HG02970 (cell line): ENCODE data around the gene ZNF365.
"Not testable (repeated sequence)": the region's sequence is repeated elsewhere in the genome, so short reads cannot be mapped to it uniquely, and the experiment has no call there.

Source experiments
- ATAC-seq: cut with Tn5 transposase; IDR thresholded peaks from one replicate; pipeline ENCODE4 v1.9.1; 2021; ENCODE audit warnings: mild to moderate bottlenecking, moderate library complexity, moderate number of reproducible peaks; ENCODE audit not compliant: unreplicated experiment, low FRiP score

Gene ZNF365

GRCh38 chr10:62377026-62377415, 2.9 kb downstream of the ZNF365 start:
- ATAC-seq: no peak

DNA sequence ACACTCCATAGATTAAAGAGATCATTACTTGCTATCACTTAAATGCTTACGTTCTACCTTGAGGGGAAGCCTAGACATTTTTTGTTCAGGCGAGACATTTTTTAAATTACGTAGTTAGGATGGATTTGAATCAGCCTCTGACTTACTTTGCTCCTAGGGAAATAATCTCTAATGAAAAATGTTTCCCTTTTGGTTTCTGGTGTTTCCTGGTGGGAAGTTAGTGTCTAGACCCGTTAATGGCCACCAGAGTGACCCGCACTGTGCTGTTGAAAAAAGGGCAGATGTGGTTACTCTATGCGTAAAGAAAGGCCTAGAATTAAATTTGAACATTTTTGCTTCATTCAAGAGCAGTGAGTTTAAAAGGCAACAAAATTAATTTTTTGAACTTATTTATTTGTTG, 3.8 kb downstream of the ZNF365 start:
- no peak for ATAC-seq

DNA sequence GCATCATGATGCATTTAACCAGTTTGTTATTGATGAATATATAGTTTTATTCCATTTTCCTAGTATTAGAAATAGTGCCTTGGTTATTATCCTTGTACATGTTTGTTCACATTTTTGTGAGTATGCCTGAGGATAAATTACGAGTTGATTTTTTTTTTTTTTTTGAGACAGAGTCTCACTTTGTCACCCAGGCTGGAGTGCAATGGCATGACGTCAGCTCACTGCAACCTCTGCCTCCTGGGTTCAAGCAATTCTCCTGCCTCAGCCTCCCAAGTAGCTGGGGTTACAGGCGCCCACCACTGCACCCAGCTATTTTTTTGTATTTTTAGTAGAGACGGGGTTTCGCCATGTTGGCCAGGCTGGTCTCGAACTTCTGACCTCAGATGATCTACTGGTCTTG, 4.7 kb downstream of the ZNF365 start:
- ATAC-seq: not testable (repeated sequence)

DNA sequence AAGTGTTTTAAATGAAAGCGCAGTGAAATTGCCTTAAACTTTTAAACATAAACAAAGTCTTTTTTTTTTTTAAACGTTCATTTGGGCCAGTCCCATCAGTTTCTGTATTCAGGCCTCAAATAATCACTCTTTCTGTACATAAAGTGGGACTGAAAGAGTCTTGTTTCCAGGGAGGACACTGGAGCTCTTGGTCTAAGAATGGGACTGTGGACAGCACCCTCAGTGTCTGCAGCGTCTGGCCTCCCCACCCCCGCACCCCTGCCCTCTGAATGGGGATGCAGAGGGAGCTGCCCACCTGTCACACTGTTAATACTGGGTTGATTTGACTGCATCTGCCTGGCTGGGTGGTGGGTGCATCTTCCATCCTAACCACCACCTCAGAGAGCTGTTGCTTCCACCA, 5.2 kb downstream of the ZNF365 start:
- no peak for ATAC-seq

DNA sequence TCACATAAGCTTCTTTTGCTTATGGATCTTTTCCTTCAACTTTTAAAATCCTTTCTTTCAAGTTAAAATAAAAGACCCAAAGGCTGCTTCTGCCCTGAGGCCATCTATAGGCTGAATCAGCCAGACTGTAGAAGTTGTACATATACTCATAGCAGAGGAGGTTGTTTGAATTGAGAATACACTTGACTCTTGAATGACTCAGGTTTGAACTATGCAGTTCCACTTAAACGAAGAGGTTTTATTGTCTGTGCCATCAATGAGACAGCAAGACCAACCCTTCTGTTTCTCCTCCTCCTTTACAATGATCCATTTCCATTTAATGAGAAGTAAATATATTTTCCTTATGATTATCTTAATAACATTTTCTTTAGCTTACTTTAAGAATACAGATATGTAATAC, 5.8 kb downstream of the ZNF365 start:
- no peak for ATAC-seq

DNA sequence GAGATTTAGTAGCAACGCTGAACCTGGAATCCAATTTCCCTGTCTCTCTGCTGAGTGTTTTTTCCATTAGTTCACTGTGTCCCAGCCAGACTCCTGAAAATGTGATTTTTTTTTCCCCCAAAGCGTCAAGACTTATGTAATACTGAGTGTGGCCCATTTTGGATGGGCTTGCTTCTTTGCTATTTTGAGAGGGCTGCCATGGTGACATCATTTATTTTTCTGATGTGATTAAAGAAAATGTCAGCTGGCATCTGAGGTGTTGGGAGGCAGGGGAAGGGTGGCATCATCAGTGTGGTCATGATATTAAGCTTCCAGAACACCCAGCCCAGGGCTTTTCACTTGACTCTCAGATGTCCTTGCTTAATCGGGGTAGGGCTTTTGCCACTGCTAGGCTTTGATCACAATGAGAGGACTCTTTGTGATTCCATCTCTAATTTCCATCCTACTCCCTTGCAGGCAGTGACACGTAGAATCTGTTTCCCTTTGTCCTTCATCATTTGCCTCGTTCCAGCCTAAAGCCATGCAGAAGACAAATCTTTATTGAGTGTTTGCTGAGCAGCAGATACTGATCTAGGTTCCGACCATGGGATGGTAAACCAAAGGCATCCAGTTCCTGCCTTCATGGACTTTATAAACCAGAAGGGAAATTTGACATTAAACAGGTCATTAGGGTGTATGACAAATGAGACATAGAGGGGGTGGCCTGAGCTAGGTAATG, 7.4 kb downstream of the ZNF365 start:
- no peak for ATAC-seq

DNA sequence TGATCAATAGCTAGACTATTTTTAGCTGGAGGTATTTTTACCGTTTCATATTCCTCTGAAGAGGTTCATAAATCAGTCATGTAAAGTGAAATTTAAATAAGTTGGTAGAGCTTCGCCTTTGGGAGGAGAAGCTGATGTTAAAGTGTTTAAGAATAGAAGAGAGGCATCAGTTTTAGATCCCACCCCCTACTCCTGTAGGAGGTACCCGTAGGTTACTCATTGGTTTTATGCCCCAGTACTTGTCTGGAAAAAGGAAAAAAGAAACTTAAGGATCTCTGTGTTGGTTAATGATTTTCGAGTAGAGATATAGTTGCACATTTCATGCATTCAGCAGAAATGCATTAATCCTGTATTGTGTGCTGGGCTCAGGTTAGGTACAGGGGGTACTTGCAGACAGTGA, 8.7 kb downstream of the ZNF365 start:
- no peak for ATAC-seq

- no peak for ATAC-seq
These were observed 9.9 kb downstream of the ZNF365 start for GRCh38 chr10:62384057-62384446.

DNA sequence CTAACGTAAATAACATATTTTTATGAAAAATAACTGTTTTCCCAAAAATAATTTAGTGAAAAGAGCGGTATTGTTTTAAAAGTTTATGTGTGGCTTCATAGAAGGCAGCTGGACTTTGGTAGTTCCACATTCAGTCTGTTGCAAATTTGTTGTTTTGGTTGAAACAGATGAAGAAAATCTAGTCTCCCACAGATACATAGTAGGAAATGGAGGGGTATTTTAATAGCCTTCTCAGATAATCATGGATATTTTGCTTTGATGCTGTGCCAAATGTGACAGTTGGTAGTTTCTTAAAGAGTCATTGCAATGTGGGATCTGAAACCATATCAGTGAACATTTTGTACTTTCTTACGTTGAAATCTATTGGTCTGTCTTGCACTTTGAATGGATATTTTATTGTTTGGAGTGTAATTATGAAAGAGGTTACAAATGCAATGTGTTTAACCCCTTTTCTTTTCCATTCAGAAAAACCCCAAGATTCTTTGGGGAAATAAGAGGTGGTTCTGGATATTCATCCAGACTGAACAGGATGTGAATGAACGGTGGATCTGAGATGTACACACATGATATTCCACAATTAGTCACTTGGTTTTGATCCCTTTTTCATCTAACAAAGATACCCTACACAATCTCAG, 10.4 kb downstream of the ZNF365 start:
- no peak for ATAC-seq

DNA sequence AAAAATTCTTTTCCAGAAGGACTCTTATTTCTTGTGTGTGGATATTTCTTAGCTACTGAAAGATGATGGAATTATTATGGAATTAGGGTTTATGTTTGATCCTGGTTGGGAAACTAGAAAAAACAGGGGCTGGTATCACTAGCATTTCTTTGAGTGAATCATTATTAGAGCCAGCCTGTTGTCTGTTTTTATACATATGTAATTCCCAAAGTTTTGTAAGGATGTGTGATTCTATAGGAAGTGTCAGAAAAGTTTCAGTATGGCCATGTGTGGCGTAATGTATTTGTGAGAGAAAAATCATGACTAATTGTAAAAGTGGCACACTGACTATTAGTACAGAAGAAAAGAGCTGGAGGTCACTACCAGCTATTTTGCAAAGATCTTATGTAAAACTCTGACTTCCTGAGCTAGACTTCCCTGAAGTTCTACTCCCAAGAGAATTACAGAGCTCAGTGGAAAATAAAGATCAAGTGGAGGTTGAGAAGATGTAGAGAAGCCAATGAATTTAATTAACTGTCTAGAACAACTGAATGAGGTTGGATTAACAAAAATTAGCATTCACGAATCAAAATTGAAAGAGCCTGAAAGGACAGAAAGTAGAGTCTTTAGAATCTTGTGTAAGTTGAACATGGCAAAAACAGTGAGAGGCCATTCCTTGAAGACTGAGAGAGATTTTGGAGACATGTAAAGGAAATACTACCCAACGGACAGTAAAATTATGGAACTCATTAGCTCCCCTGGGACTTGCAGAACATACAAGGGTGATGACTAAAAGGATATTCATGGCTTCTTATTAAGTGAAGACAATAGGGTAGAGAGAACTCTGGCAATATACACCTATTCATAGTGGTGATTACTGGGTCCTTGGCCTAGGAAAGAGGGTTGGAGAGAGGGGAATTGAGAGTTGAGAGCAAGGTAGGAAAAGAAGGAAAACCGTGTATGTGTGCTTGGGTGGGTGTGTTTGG, 12.5 kb downstream of the ZNF365 start:
- ATAC-seq: no peak

DNA sequence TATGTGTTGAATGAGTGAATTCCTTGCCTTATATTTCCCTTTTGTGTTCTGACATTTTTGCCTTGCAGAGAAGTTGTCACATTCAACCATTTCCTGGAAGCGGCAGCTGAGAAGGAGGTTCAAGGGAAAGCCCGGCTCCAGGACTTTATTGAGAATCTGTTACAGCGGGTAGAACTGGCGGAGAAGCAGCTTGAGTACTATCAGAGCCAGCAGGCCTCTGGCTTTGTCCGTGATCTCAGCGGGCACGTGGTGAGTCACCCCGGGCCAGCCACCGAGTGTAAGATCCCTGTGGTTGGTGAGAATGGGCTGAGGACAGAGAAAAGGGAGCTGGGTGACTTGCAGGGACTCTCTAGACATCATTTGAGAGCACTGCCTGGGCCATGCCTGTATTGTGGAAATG, 14.2 kb downstream of the ZNF365 start:
- no peak for ATAC-seq

DNA sequence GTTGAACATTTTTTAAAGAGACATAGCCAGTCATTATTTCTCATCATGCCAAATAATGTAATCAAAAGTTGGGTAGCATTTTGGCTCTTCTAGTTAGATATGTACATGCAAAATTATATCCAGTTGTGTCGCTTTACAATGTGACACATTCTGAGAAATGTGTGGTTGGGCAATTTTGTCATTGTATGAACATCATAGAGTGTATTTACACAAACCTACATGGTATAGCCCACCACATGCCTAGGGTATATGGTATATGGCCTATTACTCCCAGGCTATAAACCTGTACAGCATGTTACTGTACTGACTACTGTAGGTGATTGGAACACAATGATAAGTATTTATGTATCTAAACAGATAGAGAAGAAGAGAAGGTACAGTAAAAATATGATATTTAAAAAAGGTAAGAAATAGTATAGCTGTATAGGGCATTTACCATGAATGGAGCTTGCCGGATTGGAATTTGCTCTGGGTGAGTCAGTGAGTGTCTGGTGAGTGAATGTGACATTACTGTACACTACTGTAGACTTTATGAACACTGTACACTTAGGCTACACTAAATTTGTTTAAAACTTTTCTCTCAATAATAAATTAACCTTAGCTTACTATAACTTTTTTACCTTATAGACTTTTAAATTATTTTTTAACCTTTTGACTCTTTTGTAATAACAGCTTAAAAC, 16.5 kb downstream of the ZNF365 start:
- ATAC-seq: no peak

DNA sequence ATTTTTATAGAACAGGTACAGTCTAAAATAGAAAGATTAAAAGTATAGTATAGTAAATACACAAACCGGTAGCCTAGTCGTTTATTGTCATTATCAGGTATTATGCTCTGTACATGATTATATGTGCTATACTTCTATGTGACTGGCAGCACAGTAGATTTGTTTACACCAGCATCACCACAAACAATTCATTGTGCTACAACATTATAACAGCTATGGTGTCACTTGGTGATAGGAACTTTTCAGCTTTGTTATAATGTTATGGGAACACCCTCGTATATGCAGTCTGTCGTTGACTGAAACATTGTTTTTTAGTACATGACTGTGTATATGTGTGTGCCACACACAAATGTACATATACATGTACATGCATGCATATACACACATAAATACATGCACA, 19.1 kb downstream of the ZNF365 start:
- no peak for ATAC-seq

- no peak for ATAC-seq
These were observed 20.4 kb downstream of the ZNF365 start for GRCh38 chr10:62394556-62395018.

- no peak for ATAC-seq
These were observed 21.7 kb downstream of the ZNF365 start for GRCh38 chr10:62395892-62396291.

DNA sequence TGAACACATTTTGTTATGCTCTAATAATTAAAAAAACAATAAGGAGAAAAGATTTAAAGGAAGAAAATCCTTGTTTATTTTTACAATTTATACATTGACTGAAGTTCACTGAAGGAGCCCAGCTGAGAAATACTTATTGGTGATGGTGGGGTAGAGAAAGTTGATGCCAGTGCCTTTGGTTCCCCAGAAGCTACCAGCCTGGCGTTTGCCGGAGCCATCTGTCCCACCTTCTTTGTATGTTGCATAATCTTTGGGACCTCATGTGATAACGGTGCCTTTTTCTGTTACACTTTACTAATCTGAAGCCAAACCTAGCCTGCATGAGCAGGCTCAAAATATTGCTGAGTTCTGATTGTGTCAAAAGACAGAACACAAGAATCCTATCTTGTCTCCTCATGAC, 22.7 kb downstream of the ZNF365 start:
- ATAC-seq: no peak

DNA sequence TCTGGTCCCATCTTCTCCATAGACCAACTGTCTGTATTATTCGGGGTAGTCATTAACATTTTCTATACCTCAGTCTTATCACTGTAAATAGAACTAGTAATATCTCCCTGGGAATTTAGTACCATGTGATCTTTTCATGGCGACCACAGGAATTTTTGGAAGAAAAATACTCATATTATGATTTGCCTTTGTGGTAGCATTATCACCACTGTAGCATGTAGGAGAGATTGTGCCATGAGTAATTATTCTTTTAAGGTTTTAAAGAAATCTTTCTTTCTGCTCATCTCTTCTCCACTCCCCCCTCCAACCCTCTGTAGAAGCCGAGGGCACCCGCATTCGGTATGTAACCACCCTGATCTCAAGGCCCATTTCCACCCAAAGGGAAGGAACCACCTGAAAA, 25.0 kb downstream of the ZNF365 start:
- ATAC-seq: no peak

DNA sequence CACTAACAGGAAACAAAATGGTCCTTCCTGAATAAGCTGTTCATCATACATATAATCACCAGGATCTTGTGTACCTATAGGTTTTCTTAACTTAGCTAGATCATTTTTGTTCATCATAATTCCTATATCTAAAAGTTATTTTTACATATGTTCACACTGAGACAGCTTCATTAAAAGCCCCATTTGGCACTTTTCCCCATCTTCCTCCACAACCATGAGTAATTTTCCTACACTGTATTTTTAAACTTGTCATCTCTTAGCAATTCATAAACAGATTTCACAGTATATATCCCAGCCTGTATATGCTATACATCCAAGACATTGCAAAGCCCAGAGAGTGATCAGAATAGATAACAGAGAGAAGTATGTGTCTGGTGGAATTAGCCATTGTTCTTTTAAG, 28.3 kb downstream of the ZNF365 start:
- ATAC-seq: no peak

DNA sequence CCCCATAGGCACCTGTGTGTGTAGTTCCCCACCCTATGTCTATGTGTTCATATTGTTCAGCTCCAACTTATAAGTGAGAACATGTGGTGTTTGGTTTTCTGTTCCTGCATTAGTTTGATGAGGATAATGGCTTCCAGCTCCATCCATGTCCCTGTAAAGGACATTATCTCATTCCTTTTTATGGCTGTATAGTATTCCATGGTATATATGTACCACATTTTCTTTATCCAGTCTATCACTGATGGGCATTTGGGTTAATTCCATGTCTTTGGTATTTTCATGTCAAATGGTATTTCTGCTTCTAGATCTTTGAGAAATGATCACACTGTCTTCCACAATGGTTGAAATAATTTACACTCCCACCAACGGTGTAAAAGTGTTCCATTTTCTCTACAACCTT, 36.4 kb downstream of the ZNF365 start:
- ATAC-seq: not testable (repeated sequence)

GRCh38 chr10:62410934-62411333, 36.8 kb downstream of the ZNF365 start:
- not testable (repeated sequence) for ATAC-seq

DNA sequence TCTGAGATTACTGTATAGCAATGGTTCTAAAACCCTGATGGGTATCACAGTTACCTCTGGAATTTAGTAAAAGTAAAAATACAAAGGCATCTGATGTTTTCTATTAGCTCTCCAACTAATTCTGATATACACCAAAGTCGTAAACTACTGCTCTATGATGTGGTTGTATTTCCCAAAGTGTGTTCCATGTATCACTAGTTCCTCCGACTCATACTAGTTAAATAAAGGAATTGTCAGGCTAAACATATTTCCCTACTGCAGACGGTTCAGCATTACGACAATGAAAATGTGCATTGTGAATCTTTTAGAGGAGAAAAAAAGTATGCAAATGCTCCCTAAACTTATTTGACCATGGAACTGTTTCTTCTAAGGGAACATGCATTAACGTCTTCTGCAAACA, 38.9 kb downstream of the ZNF365 start:
- ATAC-seq: no peak
